ENCODE results near the gene EEF1B2. TPM values are rescaled to one million over a fixed set of nuclear protein-coding genes. Genes with fewer than 3 reads are reported as not detected.
A peak's percentile ranks its signal among the peaks of the same experiment; 100 is the strongest.
"Not testable (repeated sequence)": the region's sequence is repeated elsewhere in the genome, so short reads cannot be mapped to it uniquely, and the experiment has no call there.

EEF1B2 gene
- total RNA-seq, 3 donors from 2014 or later (not counting 1 experiment from before 2014, with no cell fraction given), result 354 to 404 (median 364) TPM

DNA sequence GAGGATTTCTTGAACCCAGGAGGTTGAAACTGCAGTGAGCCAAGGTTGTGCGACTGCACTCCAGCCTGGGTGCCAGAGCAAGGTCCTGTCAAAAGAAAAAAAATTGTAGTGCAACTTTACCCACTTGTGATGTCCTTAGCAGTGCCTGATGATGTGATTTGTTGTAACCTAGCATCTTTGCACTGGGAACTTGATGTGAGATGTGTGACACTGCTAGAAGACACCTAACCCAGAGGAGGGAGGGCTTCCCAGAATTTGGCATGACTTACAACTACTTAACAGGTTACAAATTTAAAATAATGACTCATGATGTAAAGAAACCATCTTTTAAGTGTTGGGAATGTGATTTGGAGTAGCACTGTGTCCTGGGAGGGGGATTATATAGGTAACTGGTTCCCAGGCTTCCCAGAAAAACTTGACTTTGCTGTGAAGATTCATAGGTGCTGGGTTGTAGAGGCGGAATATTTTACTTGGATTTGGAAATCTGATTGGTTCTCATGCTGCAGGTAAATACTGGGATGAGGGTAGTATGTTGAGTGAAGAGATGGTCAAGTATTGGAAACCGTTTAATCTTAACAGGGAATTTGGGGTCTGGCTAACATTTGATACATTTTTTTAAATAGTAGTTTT lies 3.7 kb downstream of the EEF1B2 start:
- Mint-ChIP-seq H3K27me3 (ENCODE audit: low read depth in 2 of 2) (no peaks in the 10 kb centered on the region), H3K4me1 (peaks cover 24 to 39% of the 10 kb centered on the region in 2 donors), H3K27ac (peak overlapping the region in 1 of 2 donors; percentile 16), H3K9me3 (no peaks in the 10 kb centered on the region), H3K36me3 (peaks cover 18% of the 10 kb centered on the region), H3K4me3 (no peak overlapping the region)
- Histone ChIP-seq H3K27me3 (ENCODE audit: control insufficient read depth, insufficient read depth, low read length) (no peaks in the 10 kb centered on the region), H3K9me3 (ENCODE audit: control insufficient read depth, insufficient read depth, low read length) (no peaks in the 10 kb centered on the region), H3K27ac (ENCODE audit: low read length) (no peak overlapping the region), H3K36me3 (ENCODE audit: control insufficient read depth, insufficient read depth, low read length) (peaks cover 29% of the 10 kb centered on the region), H3K4me1 (ENCODE audit: control insufficient read depth, insufficient read depth, low read length) (peaks cover 11% of the 10 kb centered on the region), H3K4me3 (ENCODE audit: low read length) (no peak overlapping the region)
- no peak for DNase-seq
- 95% methylated on average over 3 of the region's 3 CpGs for WGBS (ENCODE audit: insufficient coverage)
- intact Hi-C loops (cut with micrococcal nuclease), result loop anchor here (5.0 kb wide), 1 partner anchor 1314 kb away; no protein-coding TSS in a partner anchor
- TF ChIP-seq, protein P1, sequence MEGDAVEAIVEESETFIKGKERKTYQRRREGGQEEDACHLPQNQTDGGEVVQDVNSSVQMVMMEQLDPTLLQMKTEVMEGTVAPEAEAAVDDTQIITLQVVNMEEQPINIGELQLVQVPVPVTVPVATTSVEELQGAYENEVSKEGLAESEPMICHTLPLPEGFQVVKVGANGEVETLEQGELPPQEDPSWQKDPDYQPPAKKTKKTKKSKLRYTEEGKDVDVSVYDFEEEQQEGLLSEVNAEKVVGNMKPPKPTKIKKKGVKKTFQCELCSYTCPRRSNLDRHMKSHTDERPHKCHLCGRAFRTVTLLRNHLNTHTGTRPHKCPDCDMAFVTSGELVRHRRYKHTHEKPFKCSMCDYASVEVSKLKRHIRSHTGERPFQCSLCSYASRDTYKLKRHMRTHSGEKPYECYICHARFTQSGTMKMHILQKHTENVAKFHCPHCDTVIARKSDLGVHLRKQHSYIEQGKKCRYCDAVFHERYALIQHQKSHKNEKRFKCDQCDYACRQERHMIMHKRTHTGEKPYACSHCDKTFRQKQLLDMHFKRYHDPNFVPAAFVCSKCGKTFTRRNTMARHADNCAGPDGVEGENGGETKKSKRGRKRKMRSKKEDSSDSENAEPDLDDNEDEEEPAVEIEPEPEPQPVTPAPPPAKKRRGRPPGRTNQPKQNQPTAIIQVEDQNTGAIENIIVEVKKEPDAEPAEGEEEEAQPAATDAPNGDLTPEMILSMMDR (IDR thresholded peaks at IDR 0.05), result no peak
- ATAC-seq, result no peak

DNA sequence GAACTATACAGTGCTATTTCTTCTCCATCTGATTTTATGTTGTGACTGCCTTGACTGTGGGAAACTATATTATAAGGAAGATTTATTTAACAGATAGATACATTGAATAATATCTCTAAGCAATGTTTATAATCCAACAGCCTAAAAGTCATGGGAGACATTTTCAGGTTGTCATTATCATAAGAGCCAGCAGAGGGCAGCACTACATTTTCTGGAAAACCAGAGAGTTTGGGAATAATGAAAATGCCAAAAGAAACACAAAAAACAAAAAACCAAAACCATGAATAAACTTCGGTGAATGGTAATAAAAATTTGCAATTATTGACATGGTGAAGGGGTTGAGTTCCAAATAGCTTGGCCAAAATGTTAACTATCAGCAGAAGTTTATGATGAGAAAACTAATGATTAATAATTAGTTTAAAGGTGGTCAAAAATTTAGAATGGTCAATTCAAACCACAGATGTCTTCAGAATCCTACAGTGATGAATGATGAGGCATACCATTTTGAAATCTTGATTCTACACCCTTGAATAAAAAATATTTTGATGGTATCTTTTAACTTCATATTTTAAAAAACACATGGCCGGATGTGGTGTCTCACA lies 4.7 kb downstream of the EEF1B2 start:
- 73% methylated on average over 2 of the region's 2 CpGs for WGBS (ENCODE audit: insufficient coverage)
- peaks cover 18% of the 10 kb centered on the region for H3K36me3 Mint-ChIP-seq

DNA sequence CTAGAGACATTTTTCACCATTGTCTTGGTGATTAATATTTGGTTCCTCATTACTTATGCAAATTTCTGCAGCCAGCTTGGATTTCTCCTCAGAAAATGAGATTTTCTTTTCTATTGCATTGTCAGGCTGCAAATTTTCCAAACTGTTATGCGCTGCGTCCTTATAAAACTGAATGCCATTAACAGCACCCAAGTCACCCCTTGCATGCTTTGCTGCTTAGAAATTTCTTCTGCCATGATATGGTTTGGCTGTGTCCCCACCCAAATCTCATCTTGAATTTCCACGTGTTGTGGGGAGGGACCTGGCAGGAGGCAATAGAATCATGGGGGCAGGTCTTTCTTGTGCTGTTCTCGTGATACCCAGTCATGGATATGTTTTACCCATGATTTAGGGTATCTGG lies 8.5 kb downstream of the EEF1B2 start:
- H3K4me3 ChIP-seq (ENCODE audit: low read length); H3K9me3 ChIP-seq (ENCODE audit: control insufficient read depth, insufficient read depth, low read length); H3K27ac ChIP-seq (ENCODE audit: low read length); H3K27me3 ChIP-seq (ENCODE audit: control insufficient read depth, insufficient read depth, low read length); H3K4me1 Mint-ChIP-seq; DNase-seq; H3K36me3 ChIP-seq (ENCODE audit: control insufficient read depth, insufficient read depth, low read length); H3K4me3 Mint-ChIP-seq; H3K36me3 Mint-ChIP-seq; H3K4me1 ChIP-seq (ENCODE audit: control insufficient read depth, insufficient read depth, low read length); H3K27ac Mint-ChIP-seq; H3K27me3 Mint-ChIP-seq (ENCODE audit: low read depth in 2 of 2); ATAC-seq; H3K9me3 Mint-ChIP-seq; intact Hi-C loops (cut with micrococcal nuclease): not testable (repeated sequence)
- 97% methylated on average over 4 of the region's 4 CpGs for WGBS (ENCODE audit: insufficient coverage)

More for the DNA sequence above, 4.7 kb downstream of the EEF1B2 start:
- no peak overlapping the region for H3K27ac Mint-ChIP-seq
- H3K4me3 Mint-ChIP-seq, result no peak overlapping the region
- intact Hi-C loops (cut with micrococcal nuclease), result loop anchor here (5.0 kb wide), 1 partner anchor 1313 kb away; no protein-coding TSS in a partner anchor
- Histone ChIP-seq H3K27me3 (ENCODE audit: control insufficient read depth, insufficient read depth, low read length) (no peaks in the 10 kb centered on the region), H3K36me3 (ENCODE audit: control insufficient read depth, insufficient read depth, low read length) (peaks cover 29% of the 10 kb centered on the region), H3K4me1 (ENCODE audit: control insufficient read depth, insufficient read depth, low read length) (peaks cover 9% of the 10 kb centered on the region), H3K4me3 (ENCODE audit: low read length) (no peak overlapping the region), H3K9me3 (ENCODE audit: control insufficient read depth, insufficient read depth, low read length) (no peaks in the 10 kb centered on the region), H3K27ac (ENCODE audit: low read length) (no peak overlapping the region)
- TF ChIP-seq, protein P1 (IDR thresholded peaks at IDR 0.05), result peak; percentile 96
- no peaks in the 10 kb centered on the region for H3K27me3 Mint-ChIP-seq (ENCODE audit: low read depth in 2 of 2)
- no peaks in the 10 kb centered on the region for H3K9me3 Mint-ChIP-seq
- H3K4me1 Mint-ChIP-seq, result peaks cover 15 to 29% of the 10 kb centered on the region in 2 donors
- ATAC-seq, result no peak
- peak in 1 of 2 donors; percentile 68 for DNase-seq

DNA sequence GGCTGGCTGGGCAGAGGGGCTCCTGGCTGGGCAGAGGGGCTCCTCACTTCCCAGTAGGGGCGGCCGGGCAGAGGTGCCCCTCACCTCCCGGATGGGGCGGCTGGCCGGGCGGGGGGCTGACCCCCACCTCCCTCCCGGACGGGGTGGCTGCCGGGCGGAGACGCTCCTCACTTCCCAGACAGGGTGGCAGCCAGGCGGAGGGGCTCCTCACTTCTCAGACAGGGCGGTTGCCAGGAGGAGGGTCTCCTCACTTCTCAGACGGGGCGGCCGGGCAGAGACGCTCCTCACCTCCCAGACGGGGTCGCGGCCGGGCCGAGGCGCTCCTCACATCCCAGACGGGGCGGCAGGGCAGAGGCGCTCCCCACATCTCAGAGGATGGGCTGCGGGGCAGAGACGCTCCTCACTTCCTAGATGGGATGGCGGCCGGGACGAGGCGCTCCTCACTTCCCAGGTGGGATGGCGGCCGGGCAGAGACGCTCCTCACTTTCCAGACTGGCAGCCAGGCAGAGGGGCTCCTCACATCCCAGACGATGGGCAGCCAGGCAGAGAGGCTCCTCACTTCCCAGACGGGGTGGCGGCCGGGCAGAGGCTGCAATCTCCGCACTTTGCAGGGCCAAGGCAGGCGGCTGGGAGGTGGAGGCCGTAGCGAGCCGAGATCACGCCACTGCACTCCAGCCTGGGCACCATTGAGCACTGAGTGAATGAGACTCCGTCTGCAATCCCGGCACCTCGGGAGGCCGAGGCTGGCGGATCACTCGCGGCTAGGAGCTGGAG lies 12.1 kb downstream of the EEF1B2 start:
- H3K9me3 Mint-ChIP-seq; intact Hi-C loops (cut with micrococcal nuclease): not testable (repeated sequence)
- 98% methylated on average over 21 of the region's 52 CpGs for WGBS (ENCODE audit: insufficient coverage)

More for the DNA sequence above, 12.1 kb downstream of the EEF1B2 start:
- H3K27me3 ChIP-seq (ENCODE audit: control insufficient read depth, insufficient read depth, low read length); H3K4me1 ChIP-seq (ENCODE audit: control insufficient read depth, insufficient read depth, low read length); H3K4me3 ChIP-seq (ENCODE audit: low read length); ATAC-seq; DNase-seq; H3K9me3 ChIP-seq (ENCODE audit: control insufficient read depth, insufficient read depth, low read length); H3K27me3 Mint-ChIP-seq (ENCODE audit: low read depth in 2 of 2); H3K27ac Mint-ChIP-seq; H3K4me1 Mint-ChIP-seq; H3K36me3 ChIP-seq (ENCODE audit: control insufficient read depth, insufficient read depth, low read length); H3K4me3 Mint-ChIP-seq; H3K27ac ChIP-seq (ENCODE audit: low read length); H3K36me3 Mint-ChIP-seq: not testable (repeated sequence)
